KOPT-K1 (cell line): ENCODE results near the gene CCDC85A.

Source experiments
- H3K27ac ChIP-seq: fragments of 200-600 bp; sonication (generic); 2 replicates; pipeline ENCODE4 v1.5.1; 2016; ENCODE audit warnings: antibody characterized with exemption, mild to moderate bottlenecking, low read depth, low read length; ENCODE audit not compliant: poor library complexity, severe bottlenecking
- H3K36me3 ChIP-seq: fragments of 200-600 bp; sonication (generic); 2 replicates; pipeline ENCODE4 v1.5.1; 2017; ENCODE audit warnings: antibody characterized with exemption, mild to moderate bottlenecking, low read length, moderate library complexity; ENCODE audit not compliant: insufficient read depth
- H3K9me3 ChIP-seq: fragments of 200-600 bp; sonication (generic); 2 replicates; pipeline ENCODE4 v1.5.1; 2017; ENCODE audit warnings: antibody characterized with exemption, low read length, mild to moderate bottlenecking; ENCODE audit not compliant: insufficient read depth, poor library complexity, severe bottlenecking

The CCDC85A gene

DNA sequence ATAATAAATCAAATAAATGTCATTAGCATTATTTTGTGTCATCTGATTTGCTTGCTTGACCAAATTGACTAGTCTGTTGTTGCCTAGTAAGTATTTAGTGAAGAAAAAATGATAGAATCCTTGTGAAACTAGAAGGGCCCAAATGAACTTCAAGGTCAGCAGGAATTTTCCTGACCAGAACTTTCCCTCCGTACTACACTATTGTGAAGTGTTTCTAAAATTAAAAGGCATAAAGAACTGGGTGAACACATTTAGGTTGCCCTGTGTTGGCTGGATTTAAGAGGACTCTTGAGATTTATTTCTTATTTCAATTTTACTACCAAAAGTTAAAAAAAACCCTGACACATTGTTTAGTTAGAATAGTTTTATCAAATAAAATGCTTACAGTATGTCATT lies 142.6 kb downstream of the CCDC85A start:
- Histone ChIP-seq H3K27ac (no peak overlapping the region), H3K36me3 (no peaks in the 10 kb centered on the region), H3K9me3 (no peaks in the 10 kb centered on the region)

DNA sequence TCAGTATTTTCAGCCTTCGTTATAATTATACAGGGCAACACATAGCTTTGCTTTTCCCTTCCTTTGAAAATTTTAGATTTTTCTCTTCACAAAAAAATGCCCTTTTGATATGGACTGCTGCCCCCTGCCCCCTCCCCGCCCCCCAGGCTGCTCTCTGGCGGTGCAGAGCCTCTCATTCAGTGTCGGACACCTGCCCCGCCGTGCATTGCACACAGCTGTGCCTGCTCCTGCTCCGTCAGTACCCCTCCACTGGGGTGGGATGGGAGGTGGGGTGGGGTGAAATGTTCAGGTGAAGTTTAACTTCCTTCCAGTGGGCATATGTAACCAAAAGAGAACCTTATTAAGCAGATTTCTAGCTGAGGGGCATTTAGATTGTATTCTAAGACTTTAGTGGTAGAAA lies 148.0 kb downstream of the CCDC85A start:
- Histone ChIP-seq H3K9me3 (no peaks in the 10 kb centered on the region), H3K27ac (no peak overlapping the region), H3K36me3 (no peaks in the 10 kb centered on the region)

DNA sequence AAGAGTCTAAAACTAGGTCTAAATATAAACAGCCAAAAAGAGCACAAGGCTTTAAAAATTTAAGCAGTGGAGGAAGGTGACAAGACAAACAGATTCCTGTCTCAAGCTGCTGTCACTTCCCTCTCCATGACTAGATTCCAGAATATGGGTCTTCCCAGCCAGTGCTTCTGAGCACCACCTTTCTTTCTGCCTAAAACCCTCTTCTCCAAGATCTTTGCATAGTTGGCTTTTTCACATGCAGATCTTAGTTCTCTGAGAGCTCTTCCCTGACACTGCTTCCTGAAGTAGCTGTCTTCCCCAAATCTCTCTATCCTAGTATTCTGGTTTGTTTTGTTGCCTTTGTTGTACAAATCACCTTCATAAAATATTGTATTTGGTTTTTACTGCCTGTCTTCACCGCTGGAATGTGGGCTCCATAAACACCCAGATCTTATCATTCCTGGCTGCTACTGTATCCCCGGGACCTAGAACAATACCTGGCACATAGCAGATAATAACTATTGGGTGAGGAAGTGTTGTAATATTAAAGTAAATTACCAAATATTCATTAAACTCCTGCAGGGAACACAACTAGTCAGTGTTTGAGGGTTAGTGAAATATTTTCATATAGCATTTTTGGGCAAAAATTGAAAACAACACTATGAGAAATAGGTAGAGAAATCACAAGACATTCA lies 150.2 kb downstream of the CCDC85A start:
- no peak overlapping the region for H3K27ac ChIP-seq
- no peaks in the 10 kb centered on the region for H3K9me3 ChIP-seq

DNA sequence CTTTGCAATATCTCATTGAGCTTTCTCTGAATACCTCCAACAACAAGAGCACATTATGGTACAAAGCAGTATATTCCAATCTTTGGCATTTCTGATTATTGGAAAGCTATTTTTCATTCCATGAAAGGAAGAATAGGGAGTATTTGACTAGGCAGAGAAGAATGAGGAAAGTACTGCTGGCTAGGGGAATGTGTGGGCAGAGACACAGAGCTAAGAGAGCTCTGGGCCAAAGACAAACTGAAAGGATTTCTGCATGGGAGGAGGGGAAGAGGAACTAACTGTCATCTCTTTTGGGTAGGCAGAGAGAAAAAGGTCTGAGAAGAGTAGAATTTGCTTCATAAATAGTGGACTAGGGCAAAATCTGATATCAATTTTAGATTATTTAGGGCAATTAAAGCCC lies 150.8 kb downstream of the CCDC85A start:
- Histone ChIP-seq H3K27ac (no peak overlapping the region), H3K9me3 (no peaks in the 10 kb centered on the region), H3K36me3 (no peaks in the 10 kb centered on the region)

More for the DNA sequence above, 150.2 kb downstream of the CCDC85A start:
- no peaks in the 10 kb centered on the region for H3K36me3 ChIP-seq

DNA sequence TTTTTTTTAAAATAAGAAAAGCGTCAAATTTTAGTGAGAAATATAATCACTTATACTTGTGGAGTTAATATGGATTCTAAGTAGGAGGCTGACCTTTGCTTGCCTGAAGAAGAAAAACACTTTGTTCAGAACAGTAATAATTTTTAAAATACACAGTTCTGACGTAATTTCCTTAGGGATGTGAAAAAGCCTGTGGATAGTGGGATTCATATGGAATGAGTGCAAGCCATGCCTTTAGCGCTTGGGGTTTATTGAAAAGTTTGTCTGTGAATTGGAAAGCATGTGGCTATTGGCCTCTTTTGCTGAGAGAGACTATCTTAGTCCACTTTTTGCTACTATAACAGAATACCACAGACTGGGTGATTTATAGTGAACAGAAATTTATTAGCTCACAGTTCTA lies 151.3 kb downstream of the CCDC85A start:
- Histone ChIP-seq H3K27ac (no peak overlapping the region), H3K36me3 (no peaks in the 10 kb centered on the region), H3K9me3 (no peaks in the 10 kb centered on the region)

DNA sequence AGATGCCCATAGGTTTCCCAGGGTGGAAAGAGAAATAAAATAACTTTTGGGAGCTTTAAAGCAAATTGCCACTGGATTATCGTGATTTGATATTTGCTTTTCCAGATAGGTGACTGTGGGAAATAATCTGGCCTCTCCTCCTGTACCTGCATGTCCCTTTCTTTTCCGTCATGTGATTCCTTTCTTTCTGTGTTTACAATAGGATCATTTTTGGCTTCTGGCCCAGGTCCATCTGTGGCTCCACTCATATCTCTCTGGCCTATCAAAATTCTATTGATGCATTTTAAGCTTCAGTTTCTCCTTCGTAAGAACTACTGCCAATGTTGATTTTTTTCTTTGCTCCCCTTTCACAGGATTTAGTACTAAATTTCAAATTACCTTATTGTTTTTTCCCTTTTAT lies 153.6 kb downstream of the CCDC85A start:
- Histone ChIP-seq H3K27ac (no peak overlapping the region), H3K36me3 (no peaks in the 10 kb centered on the region), H3K9me3 (no peaks in the 10 kb centered on the region)

DNA sequence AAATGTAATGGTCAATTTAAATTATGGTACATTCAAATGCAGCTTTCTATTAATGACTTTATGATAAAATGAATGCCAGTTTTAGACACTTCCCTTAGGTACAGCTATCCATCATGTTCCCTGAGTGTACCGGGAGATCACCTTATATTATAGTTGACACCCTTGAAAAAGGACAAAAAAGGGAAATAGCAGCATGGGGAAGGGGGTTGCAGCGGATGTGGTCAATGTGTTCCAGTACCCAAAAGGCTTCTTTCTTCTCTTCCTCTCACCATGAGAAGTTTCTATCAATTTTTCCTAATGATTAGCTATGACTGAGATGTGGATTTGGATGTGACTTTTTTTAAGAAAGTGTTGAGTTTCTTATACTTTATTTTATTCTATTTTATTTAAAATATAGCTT lies 154.4 kb downstream of the CCDC85A start:
- Histone ChIP-seq H3K9me3 (no peaks in the 10 kb centered on the region), H3K27ac (no peak overlapping the region), H3K36me3 (no peaks in the 10 kb centered on the region)

DNA sequence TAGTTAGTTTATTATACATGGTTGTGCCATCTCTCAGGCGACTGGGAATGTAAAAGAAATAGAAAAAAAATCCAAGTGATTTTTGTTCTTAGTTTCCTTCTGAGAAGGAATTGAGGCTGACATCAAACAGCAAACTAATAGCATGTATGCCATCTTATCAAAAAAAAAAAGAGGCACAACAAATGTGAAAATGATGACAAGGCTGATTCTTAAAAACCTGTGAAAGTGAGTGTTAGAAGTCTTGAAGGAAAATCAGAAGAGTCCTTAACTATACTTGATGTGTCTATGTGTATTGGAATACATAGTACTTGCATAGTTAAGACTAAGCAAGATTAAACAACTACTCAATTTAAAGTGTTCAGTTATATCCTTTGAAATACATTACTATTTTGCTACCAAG lies 161.0 kb downstream of the CCDC85A start:
- H3K27ac ChIP-seq: no peak overlapping the region
- no peaks in the 10 kb centered on the region for H3K36me3 ChIP-seq
- no peaks in the 10 kb centered on the region for H3K9me3 ChIP-seq

DNA sequence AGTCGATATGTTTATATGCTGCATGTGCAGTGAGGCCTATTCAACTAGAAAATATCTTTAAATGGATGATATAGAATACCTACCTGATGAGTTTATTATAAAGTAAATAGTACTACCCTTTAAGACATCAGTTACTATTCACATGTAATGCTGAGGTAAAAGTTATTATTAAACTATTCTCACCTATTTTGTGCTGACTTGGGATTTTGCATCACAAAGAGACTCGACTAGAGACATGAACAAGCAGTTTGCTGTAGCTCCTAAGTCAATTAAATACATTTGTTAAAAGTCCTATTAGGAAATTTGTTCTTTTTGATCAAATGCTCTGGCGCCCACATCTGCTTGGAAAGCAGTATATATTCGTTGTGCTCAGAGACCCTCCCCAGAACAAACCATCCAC lies 164.1 kb downstream of the CCDC85A start:
- Histone ChIP-seq H3K36me3 (no peaks in the 10 kb centered on the region), H3K9me3 (no peaks in the 10 kb centered on the region), H3K27ac (no peak overlapping the region)

DNA sequence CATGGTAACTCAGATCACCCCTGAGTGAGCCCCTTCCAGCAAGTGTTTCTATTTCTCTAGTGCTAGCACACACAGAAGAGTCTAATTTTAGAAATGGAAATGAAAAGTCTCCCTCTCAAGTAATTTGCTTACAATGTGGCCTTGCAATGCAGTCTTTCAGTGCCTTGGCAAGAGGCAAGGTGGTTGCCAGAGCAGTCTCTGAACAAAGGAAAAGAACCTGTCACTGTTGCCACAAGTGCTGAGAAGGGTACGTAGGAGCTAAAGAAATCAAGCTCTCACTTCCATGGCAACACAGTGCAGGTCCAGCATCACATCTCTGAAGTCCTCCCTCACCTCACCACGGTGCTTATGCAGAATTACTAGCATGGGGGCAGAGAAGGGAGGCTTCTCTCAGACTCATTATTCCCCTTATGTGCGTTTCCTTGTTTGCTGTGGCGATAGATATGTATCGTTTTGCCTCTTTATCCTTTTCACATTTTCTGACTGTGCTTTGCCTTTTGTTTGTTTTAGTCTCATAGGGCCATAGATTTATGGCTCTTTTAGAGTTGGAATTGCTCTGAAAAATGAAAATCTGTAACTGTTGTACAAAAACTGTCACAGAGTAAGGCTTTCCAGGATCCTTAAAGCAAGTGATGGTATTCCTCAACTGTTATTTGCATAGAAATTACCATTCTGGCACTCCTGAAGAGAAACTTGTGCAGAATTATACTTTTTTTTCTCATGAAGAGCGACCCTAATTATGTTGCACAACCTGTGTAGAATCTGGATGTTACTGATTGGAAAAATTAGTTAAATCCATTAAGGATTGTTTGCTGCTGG lies 164.8 kb downstream of the CCDC85A start:
- Histone ChIP-seq H3K9me3 (no peaks in the 10 kb centered on the region), H3K27ac (no peak overlapping the region), H3K36me3 (no peaks in the 10 kb centered on the region)

DNA sequence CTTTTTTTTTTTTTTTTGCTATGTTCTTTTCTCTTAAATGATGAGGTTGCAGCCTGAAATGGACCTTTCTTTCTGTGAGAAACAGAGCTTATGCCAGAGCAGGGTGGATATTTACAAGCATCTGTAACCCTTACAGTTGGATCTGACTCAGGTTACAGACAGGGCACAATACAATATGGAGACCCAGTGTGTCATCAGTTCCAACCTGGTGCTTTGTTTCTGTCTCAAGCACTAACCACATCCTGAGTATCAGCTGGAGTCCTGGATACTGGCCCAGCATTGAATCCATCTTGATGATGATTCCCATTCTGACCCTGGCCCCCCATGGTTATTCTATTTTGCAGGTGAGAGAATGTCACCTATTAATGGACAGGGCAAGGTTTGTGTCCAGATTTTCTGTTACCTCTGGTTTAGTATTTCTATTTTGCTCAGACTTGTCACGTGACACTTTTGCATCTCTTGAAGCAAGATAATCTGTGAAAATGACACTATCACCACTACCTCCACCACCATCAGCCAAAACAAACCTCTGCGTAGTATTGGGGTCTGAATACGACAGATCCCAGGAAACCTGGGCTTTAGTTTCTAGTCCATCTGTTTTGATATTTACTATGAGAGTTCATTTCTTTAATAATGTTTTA lies 174.0 kb downstream of the CCDC85A start:
- H3K27ac ChIP-seq: no peak overlapping the region
- H3K36me3 ChIP-seq: no peaks in the 10 kb centered on the region
- no peaks in the 10 kb centered on the region for H3K9me3 ChIP-seq

DNA sequence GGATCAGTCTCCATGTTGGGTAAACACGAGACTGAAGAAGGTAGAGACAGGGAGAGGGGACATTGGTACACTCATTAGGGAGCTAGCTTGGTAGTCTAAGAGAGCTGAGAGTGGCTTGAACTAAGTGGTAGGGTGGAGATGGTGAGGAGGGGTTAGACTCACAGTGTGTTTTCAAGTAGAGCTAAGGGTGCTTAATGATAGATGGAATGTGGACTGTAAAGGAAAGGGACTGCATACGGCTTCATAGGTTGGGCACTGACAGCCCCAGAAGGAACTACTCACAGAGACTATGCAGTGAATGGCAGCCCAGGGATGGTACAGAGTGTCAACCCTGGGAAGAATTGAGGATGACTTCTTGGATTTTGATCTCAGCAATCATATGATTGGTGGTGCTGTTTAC lies 178.1 kb downstream of the CCDC85A start:
- Histone ChIP-seq H3K9me3 (no peaks in the 10 kb centered on the region), H3K36me3 (no peaks in the 10 kb centered on the region), H3K27ac (no peak overlapping the region)

DNA sequence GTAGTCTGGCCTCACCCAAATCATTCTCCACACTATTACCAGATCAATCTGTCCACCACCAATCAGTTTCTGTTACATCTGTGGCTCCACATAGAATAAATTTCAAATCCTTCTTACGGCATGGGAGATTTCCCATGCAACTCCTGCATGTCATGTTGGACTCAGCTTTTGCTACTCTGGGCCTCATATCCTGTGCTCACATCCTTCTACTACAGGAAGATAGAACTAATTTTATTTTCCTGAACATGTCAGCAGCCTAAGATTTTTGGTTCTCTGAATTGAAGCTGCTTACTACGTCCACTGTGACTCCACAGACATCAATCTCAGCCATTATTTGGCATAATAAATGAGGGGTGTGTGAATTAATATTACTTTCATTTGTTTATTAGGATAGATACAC lies 181.1 kb downstream of the CCDC85A start:
- Histone ChIP-seq H3K27ac (no peak overlapping the region), H3K9me3 (no peaks in the 10 kb centered on the region), H3K36me3 (no peaks in the 10 kb centered on the region)

DNA sequence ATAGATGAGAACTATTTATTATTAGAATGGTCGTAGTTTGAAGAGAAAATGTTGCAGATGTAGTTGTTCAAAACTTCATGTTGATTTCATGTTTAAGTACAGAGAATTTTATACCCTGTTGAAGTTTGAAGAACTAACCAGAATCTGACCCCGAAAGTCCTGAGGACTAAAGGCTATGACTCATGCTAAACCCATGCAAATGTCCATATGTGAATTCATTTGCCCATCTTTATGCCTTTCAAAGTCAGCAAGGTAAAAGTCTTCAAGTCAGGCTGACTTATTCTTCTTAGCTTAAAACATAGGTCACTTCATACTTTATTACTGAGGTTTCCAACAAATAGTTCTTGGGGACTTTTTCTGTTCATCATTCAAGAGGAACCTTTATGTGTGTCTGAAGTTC lies 185.5 kb downstream of the CCDC85A start:
- no peak overlapping the region for H3K27ac ChIP-seq
- H3K36me3 ChIP-seq: no peaks in the 10 kb centered on the region

DNA sequence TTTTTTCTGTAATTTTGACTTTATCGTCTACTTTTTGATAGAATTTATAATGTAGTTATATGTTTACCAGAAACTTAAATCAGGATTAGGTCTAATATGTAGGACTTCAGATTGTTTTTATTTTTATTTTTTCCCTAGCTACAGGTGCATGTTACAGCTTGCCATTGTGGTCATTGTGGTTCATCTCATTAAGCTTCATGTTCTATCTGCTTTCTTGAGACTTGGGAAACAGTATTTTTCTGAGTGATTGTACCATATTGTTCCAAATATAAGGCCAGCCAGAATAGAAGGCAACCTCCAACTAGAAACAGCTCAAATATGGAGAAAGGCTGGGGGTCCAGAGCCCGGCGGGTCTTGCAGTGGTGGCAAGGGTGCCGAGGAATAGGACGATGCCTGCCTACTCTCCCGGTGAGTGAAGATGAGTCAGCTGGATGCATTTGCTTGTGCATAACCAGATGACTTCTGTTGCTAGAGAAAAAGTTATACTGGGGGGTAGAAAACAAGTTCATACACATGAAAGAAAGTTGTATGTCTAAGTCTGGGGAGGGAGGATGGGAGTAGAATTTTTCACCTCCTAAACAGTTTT lies 188.4 kb downstream of the CCDC85A start:
- no peaks in the 10 kb centered on the region for H3K9me3 ChIP-seq
- H3K27ac ChIP-seq: no peak overlapping the region
- H3K36me3 ChIP-seq: no peaks in the 10 kb centered on the region

More for the DNA sequence above, 185.5 kb downstream of the CCDC85A start:
- H3K9me3 ChIP-seq: no peaks in the 10 kb centered on the region
